GM12892 (cell line): ENCODE results near the gene XYLT1.

Experiments
- POLR2A ChIP-seq: IDR thresholded peaks from 2 replicates; pipeline ENCODE4 v1.6.1; 2011; ENCODE audit warnings: low read depth, low read length, control low read depth
- POLR2AphosphoS5 ChIP-seq: IDR thresholded peaks from 2 replicates; pipeline ENCODE4 v1.6.1; 2011; ENCODE audit warnings: low read depth, low read length, control low read depth
- TAF1 ChIP-seq: IDR thresholded peaks from 2 replicates; pipeline ENCODE4 v1.6.1; 2011; ENCODE audit warnings: low read depth, mild to moderate bottlenecking, control low read depth, low read length, borderline replicate concordance

DNA sequence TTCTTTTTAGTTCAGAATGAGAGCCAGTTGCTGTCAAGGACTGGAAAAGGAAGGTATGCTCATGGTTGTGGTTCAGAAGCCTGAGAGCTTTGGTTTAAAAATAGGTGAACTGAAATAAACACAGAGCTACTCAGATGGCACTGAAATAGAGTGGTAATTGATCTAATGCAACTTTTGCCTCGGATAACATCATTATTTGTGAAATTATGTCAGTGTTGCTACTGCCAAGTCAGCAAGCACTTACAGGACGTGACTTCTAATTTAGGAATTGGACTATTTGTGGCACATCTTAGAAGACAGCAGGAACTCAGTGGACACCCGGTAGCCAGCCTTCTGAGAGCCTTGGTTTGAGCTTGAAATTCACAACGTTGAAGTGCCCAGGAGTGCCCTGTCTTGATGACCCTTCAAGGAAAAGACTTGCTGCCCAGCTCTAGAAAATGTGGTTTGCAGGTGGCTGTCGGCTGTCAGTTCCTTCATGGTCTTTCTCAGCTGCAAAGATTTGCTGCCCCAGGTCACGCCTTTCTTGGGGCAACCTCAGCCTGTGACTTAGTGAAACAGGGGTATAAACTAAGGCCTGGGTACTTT, 42.0 kb upstream of the XYLT1 start:
- TF ChIP-seq POLR2A (no peak), POLR2AphosphoS5 (no peak), TAF1 (no peak)
